SK-N-SH (cell line): ENCODE measurements around the gene KCTD20. TPM values are rescaled to one million over a fixed set of nuclear protein-coding genes. Genes with fewer than 3 reads are reported as not detected.

Experiments used
- CTCF ChIA-PET: fragments of 300-600, 350-600 bp; formaldehyde crosslinking; extraction: SDS; loops from one replicate; lab custom pipeline; 2021; lab: Yijun Ruan, JAX
- POLR2A ChIA-PET: fragments of 350-600 bp; sonication (Branson Sonifier 250); formaldehyde crosslinking; extraction: SDS; loops from one replicate; lab custom pipeline; 2020; ENCODE audit warnings: antibody characterized with exemption, inconsistent platforms; lab: Yijun Ruan, JAX
- DNase-seq: peaks from one replicate; pipeline ENCODE4 v3.0.0; 2012
- H2AFZ ChIP-seq: fragments of 200-600 bp; sonication (generic); 2 replicates; pipeline ENCODE4 v1.8.1; 2016; ENCODE audit warnings: antibody characterized with exemption, mild to moderate bottlenecking, low read depth
- H3F3A ChIP-seq: fragments of 200-600 bp; sonication (generic); replicated peaks from 2 replicates; pipeline ENCODE3; 2016; ENCODE audit warnings: antibody characterized with exemption, mild to moderate bottlenecking; ENCODE audit not compliant: insufficient read depth
- H3K27ac ChIP-seq, 2 experiments: fragments of 200-500 bp in 1 of 2; fragments of 200-600 bp in 1 of 2; sonication (Bioruptor generic) in 1 of 2; sonication (generic), shearing (Covaris generic) in 1 of 2; 2 replicates each; pipeline versions ENCODE4 v1.5.1 to v1.6.1; 2014 to 2016; ENCODE audit warnings: low read depth in 2 of 2, inconsistent platforms in 1 of 2, low read length in 1 of 2, mild to moderate bottlenecking in 1 of 2, mixed read lengths in 1 of 2
- H3K27me3 ChIP-seq: fragments of 200-600 bp; sonication (generic), shearing (Covaris generic); 2 replicates; pipeline ENCODE4 v1.6.1; 2016; ENCODE audit warnings: mixed run types; ENCODE audit not compliant: insufficient read depth
- H3K36me3 ChIP-seq, 2 experiments: fragments of 200-500 bp in 1 of 2; fragments of 200-600 bp in 1 of 2; sonication (Bioruptor generic) in 1 of 2; sonication (generic) in 1 of 2; replicated peaks in 1 of 2; 2 replicates each; pipeline versions ENCODE3 to v1.5.1; 2014 to 2016; ENCODE audit warnings: low read length in 1 of 2, mild to moderate bottlenecking in 1 of 2; ENCODE audit not compliant: insufficient read depth in 2 of 2, control insufficient read depth in 1 of 2
- H3K4me1 ChIP-seq, 2 experiments: fragments of 200-500 bp in 1 of 2; fragments of 200-600 bp in 1 of 2; sonication (Bioruptor generic) in 1 of 2; sonication (generic), shearing (Covaris generic) in 1 of 2; 2 replicates each; pipeline versions ENCODE4 v1.5.1 to v1.6.1; 2014 to 2016; ENCODE audit warnings: low read depth in 1 of 2, low read length in 1 of 2, mixed run types in 1 of 2; ENCODE audit not compliant: insufficient read depth in 2 of 2, control insufficient read depth in 1 of 2
- H3K4me2 ChIP-seq: fragments of 200-600 bp; sonication (generic), shearing (Covaris generic); 2 replicates; pipeline ENCODE4 v1.6.1; 2017; ENCODE audit warnings: mixed run types
- H3K4me3 ChIP-seq, 2 experiments: fragments of 200-500 bp in 1 of 2; fragments of 200-600 bp in 1 of 2; sonication (Bioruptor generic) in 1 of 2; sonication (generic), shearing (Covaris generic) in 1 of 2; 2 replicates each; pipeline versions ENCODE4 v1.5.1 to v1.8.1; 2014 to 2016; ENCODE audit warnings: low read depth in 2 of 2, inconsistent platforms in 1 of 2, low read length in 1 of 2, mild to moderate bottlenecking in 1 of 2, mixed read lengths in 1 of 2, moderate library complexity in 1 of 2
- H3K79me2 ChIP-seq: fragments of 200-600 bp; sonication (generic); 2 replicates; pipeline ENCODE4 v1.8.1; 2017; ENCODE audit warnings: mild to moderate bottlenecking; ENCODE audit not compliant: insufficient read depth
- H3K9ac ChIP-seq: fragments of 200-600 bp; sonication (generic); 2 replicates; pipeline ENCODE4 v1.6.1; 2017; ENCODE audit warnings: mixed run types
- H3K9me2 ChIP-seq: fragments of 200-600 bp; sonication (generic); 2 replicates; pipeline ENCODE4 v1.6.1; 2017; ENCODE audit warnings: mixed run types
- H3K9me3 ChIP-seq: fragments of 200-600 bp; sonication (generic); 2 replicates; pipeline ENCODE4 v1.6.1; 2017; ENCODE audit warnings: mixed run types, mild to moderate bottlenecking, moderate library complexity
- H4K20me1 ChIP-seq: fragments of 200-600 bp; sonication (generic); 2 replicates; pipeline ENCODE4 v1.6.1; 2017; ENCODE audit warnings: mild to moderate bottlenecking, mixed run types; ENCODE audit not compliant: insufficient read depth
- CHD2 ChIP-seq: fragments of 150-350 bp; IDR thresholded peaks from 2 replicates; pipeline ENCODE4 v1.6.1; 2018; ENCODE audit warnings: low read length; ENCODE audit not compliant: partially characterized antibody
- CTCF ChIP-seq: fragments of 200-600 bp; sonication (generic); IDR thresholded peaks from 2 replicates; pipeline ENCODE4 v1.6.1; 2017; ENCODE audit warnings: antibody characterized with exemption, mild to moderate bottlenecking, moderate library complexity
- EP300 ChIP-seq, 2 experiments: IDR thresholded peaks; 2 replicates each; pipeline versions ENCODE4 v1.4.0 to v1.6.1; 2012; ENCODE audit warnings: borderline replicate concordance in 1 of 2, low read depth in 1 of 2, low read length in 1 of 2
- FOXJ3 ChIP-seq: sonication (generic); formaldehyde crosslinking; IDR thresholded peaks from 2 replicates; pipeline ENCODE4 v1.5.1; 2020; ENCODE audit warnings: mild to moderate bottlenecking, missing genetic modification reagents
- GABPA ChIP-seq: IDR thresholded peaks from 2 replicates; pipeline ENCODE4 v1.4.0; 2012; ENCODE audit warnings: low read depth, mild to moderate bottlenecking
- GATA2 ChIP-seq: sonication (generic); formaldehyde crosslinking; IDR thresholded peaks from 2 replicates; pipeline ENCODE4 v1.5.0; 2020; ENCODE audit warnings: mild to moderate bottlenecking, missing genetic modification reagents
- IRF3 ChIP-seq: fragments of 150-350 bp; IDR thresholded peaks from 2 replicates; pipeline ENCODE4 v1.6.1; 2016; ENCODE audit warnings: mild to moderate bottlenecking, low read depth, low read length
- JUND ChIP-seq: IDR thresholded peaks from 2 replicates; pipeline ENCODE4 v1.4.0; 2012
- MAX ChIP-seq: IDR thresholded peaks from 2 replicates; pipeline ENCODE4 v1.4.0; 2012; ENCODE audit warnings: low read depth
- MEF2A ChIP-seq: IDR thresholded peaks from 2 replicates; pipeline ENCODE4 v1.4.0; 2012; ENCODE audit warnings: low read depth, borderline replicate concordance
- NFIC ChIP-seq: IDR thresholded peaks from 2 replicates; pipeline ENCODE4 v1.4.0; 2012; ENCODE audit warnings: borderline replicate concordance
- NRF1 ChIP-seq: IDR thresholded peaks from 2 replicates; pipeline ENCODE4 v1.6.1; 2012; ENCODE audit warnings: low read depth, mild to moderate bottlenecking, low read length
- PBX3 ChIP-seq: IDR thresholded peaks from 2 replicates; pipeline ENCODE4; 2012
- POLR2AphosphoS5 ChIP-seq: IDR thresholded peaks from 2 replicates; pipeline ENCODE4 v1.6.1; 2012; ENCODE audit warnings: low read depth, low read length
- RAD21 ChIP-seq: IDR thresholded peaks from 2 replicates; pipeline ENCODE4 v1.6.1; 2012; ENCODE audit warnings: mild to moderate bottlenecking, low read length
- RCOR1 ChIP-seq: fragments of 150-350 bp; IDR thresholded peaks from 2 replicates; pipeline ENCODE4 v1.6.1; 2017; ENCODE audit warnings: antibody characterized with exemption, low read length
- RFX5 ChIP-seq: IDR thresholded peaks from 2 replicates; pipeline ENCODE4 v1.6.1; 2012; ENCODE audit warnings: mild to moderate bottlenecking, improper control_type of control experiment, low read length
- RXRA ChIP-seq: IDR thresholded peaks from 2 replicates; pipeline ENCODE4 v1.4.0; 2012; ENCODE audit warnings: low read depth, mild to moderate bottlenecking, borderline replicate concordance
- SIN3A ChIP-seq: IDR thresholded peaks from 2 replicates; pipeline ENCODE4 v1.6.1; 2012; ENCODE audit warnings: low read depth, mild to moderate bottlenecking, low read length, moderate library complexity, borderline replicate concordance
- SMC3 ChIP-seq: IDR thresholded peaks from 2 replicates; pipeline ENCODE4 v1.6.1; 2012; ENCODE audit warnings: low read depth, low read length, improper control_type of control experiment
- TCF12 ChIP-seq: IDR thresholded peaks from 2 replicates; pipeline ENCODE4 v1.4.0; 2012
- USF2 ChIP-seq: fragments of 150-350 bp; IDR thresholded peaks from 2 replicates; pipeline ENCODE4 v1.6.1; 2017; ENCODE audit warnings: antibody characterized with exemption, low read length, low read depth, borderline replicate concordance
- WGBS: methylation state at CpG from one replicate; pipeline ENCODE4 v1.1.6; 2017; ENCODE audit warnings: low lambda C conversion rate; 5-methylcytosine and 5-hydroxymethylcytosine counted together
- polyA plus RNA-seq, 3 experiments: library from polyadenylated mRNA; depleted of rRNA; stranded (reverse); fragments of >200 nt; gene quantifications; 2 replicates each; pipeline ENCODE4 v1.2.3, GENCODE V29; 2012

Gene KCTD20
- polyA plus RNA-seq, 1 of the 3 experiments (the other 2 are of a cell fraction), result 29.0 TPM

GRCh38 chr6:36493859-36494258, 51.1 kb downstream of the KCTD20 start:
- WGBS, result 95% methylated on average over 2 of the region's 2 CpGs
- H3K9me2 ChIP-seq, result no peaks in the 10 kb centered on the region
- TF ChIP-seq IRF3 (no peak), SIN3A (no peak)
- no peaks in the 10 kb centered on the region; the same call in 1 of the 2 replicates for H3K79me2 ChIP-seq
- H3K4me3 ChIP-seq, result no peak overlapping the region
- no peaks in the 10 kb centered on the region for H3K9me3 ChIP-seq
- CTCF ChIA-PET, result interaction anchor here (1.0 to 1.8 kb wide), 2 partner anchors 71 to 265 kb away, joined by 3 to 5 read pairs; no protein-coding TSS in a partner anchor
- no peak overlapping the region for H3K27ac ChIP-seq
- no peaks in the 10 kb centered on the region for H3K4me1 ChIP-seq
- H2AFZ ChIP-seq, result no peak overlapping the region
- POLR2A ChIA-PET, result no interaction called here
- H3K4me2 ChIP-seq, result no peak overlapping the region
- H3K36me3 ChIP-seq, result peaks cover 42 to 43% of the 10 kb centered on the region in 2 experiments
- no peak overlapping the region for H3K9ac ChIP-seq
- peaks cover under 1% of the 10 kb centered on the region for H3F3A ChIP-seq
- no peak for DNase-seq
- H4K20me1 ChIP-seq, result no peaks in the 10 kb centered on the region
- no peaks in the 10 kb centered on the region for H3K27me3 ChIP-seq

- H4K20me1 ChIP-seq, result no peaks in the 10 kb centered on the region
- no peaks in the 10 kb centered on the region; the same call in 1 of the 2 replicates for H3K79me2 ChIP-seq
- H3K4me1 ChIP-seq, result no peaks in the 10 kb centered on the region
- POLR2A ChIA-PET, result no interaction called here
- no peaks in the 10 kb centered on the region for H3F3A ChIP-seq
- no peak overlapping the region for H2AFZ ChIP-seq
- no peak overlapping the region for H3K27ac ChIP-seq
- peaks cover 43 to 48% of the 10 kb centered on the region in 2 experiments for H3K36me3 ChIP-seq
- no peak for DNase-seq
- no peak overlapping the region for H3K9ac ChIP-seq
- no peaks in the 10 kb centered on the region for H3K9me3 ChIP-seq
- H3K27me3 ChIP-seq, result no peaks in the 10 kb centered on the region
- no peaks in the 10 kb centered on the region for H3K9me2 ChIP-seq
- no peak for TF ChIP-seq MAX
- no peak for TF ChIP-seq RXRA
- TF ChIP-seq NRF1, result no peak
- no peak for TF ChIP-seq TCF12
- no peak for TF ChIP-seq EP300 (IDR thresholded peaks at IDR 0.05; ENCODE audit: borderline replicate concordance in 1 of 2, low read depth in 1 of 2, low read length in 1 of 2)
- TF ChIP-seq CTCF, result no peak
- TF ChIP-seq CHD2, result no peak
- no peak for TF ChIP-seq NFIC
- no peak for TF ChIP-seq RAD21
- no peak for TF ChIP-seq GATA2 (CRISPR knock-in tag)
- no peak for TF ChIP-seq SMC3
- no peak for TF ChIP-seq GABPA
- TF ChIP-seq MEF2A, result no peak
- TF ChIP-seq USF2, result no peak
- TF ChIP-seq FOXJ3 (CRISPR knock-in tag), result no peak
- TF ChIP-seq JUND, result no peak
- no peak for TF ChIP-seq POLR2AphosphoS5
- TF ChIP-seq RCOR1, result no peak
- TF ChIP-seq PBX3, result no peak
- TF ChIP-seq RFX5, result no peak
- TF ChIP-seq, all 33 proteins: peak for 0
- no peak overlapping the region for H3K4me2 ChIP-seq
- CTCF ChIA-PET, result interaction anchor here (0.8 to 1.8 kb wide), 2 partner anchors 72 to 400 kb away, joined by 3 to 5 read pairs; no protein-coding TSS in a partner anchor
- 92% methylated on average over 5 of the region's 5 CpGs for WGBS
- no peak overlapping the region for H3K4me3 ChIP-seq
These were observed 52.3 kb downstream of the KCTD20 start for GRCh38 chr6:36495086-36495485.
